K562 (cell line): ENCODE data around the gene SLC43A1. TPM values are rescaled to one million over a fixed set of nuclear protein-coding genes. Genes with fewer than 3 reads are reported as not detected.

Experiments
- ATAC-seq: fragments of 200-7000 bp; cut with Tn5 transposase; 3 replicates; pipeline ENCODE4 v1.9.1; 2020; ENCODE audit warnings: moderate library complexity
- BruUV-seq: library from RNA; stranded (reverse); fragments of 400-500 nt; replicated peaks from 2 replicates; lab custom pipeline; 2021; lab: Mats Ljungman, UMichigan
- CTCF ChIA-PET: fragments of 300-600 bp; formaldehyde crosslinking; extraction: SDS; loops from one replicate; lab custom pipeline; 2021; ENCODE audit warnings: low intra/inter-chr PET ratio; lab: Yijun Ruan, JAX
- POLR2A ChIA-PET: fragments of 300-600, 350-650 bp; sonication (Branson Sonifier 250); formaldehyde crosslinking; extraction: SDS; loops from one replicate; lab custom pipeline; 2021; ENCODE audit warnings: antibody characterized with exemption, inconsistent platforms; lab: Yijun Ruan, JAX
- DNase-seq, 4 experiments: peaks; one replicate each; pipeline versions ENCODE4 v3.0.0 to v3.0.0-alpha.2; 2011 to 2018; ENCODE audit warnings: low spot score in 3 of 4, mixed read lengths in 3 of 4; ENCODE audit errors: extremely low read depth in 1 of 4
- FAIRE-seq: peaks from 2 replicates; lab custom pipeline; 2011; peaks lifted over from hg19 to GRCh38; lab: Jason Lieb, UNC
- H2AFZ ChIP-seq: 2 replicates; pipeline ENCODE4 v1.6.0; 2011; ENCODE audit warnings: low read depth, low read length, control low read depth, inconsistent platforms
- H3K27ac ChIP-seq: fragments of 200-600 bp; 3 replicates; pipeline ENCODE4 v1.8.0; 2011; ENCODE audit warnings: low read depth, mild to moderate bottlenecking, control low read depth, inconsistent platforms, low read length, moderate library complexity, mixed read lengths; ENCODE audit errors: extremely low read depth
- H3K27me3 ChIP-seq, 2 experiments: fragments of 300-600 bp in 1 of 2; 2 replicates in 1 of 2; 3 replicates in 1 of 2; pipeline versions ENCODE4 v1.6.0 to v1.8.0; 2011; ENCODE audit warnings: inconsistent platforms in 2 of 2, low read length in 2 of 2, mild to moderate bottlenecking in 1 of 2, mixed read lengths in 1 of 2, moderate library complexity in 1 of 2; ENCODE audit not compliant: control insufficient read depth in 2 of 2, insufficient read depth in 2 of 2
- H3K36me3 ChIP-seq: fragments of 300-600 bp; 3 replicates; pipeline ENCODE4 v1.8.0; 2011; ENCODE audit warnings: mild to moderate bottlenecking, low read length, inconsistent platforms; ENCODE audit not compliant: control insufficient read depth, insufficient read depth
- H3K4me1 ChIP-seq, 2 experiments: fragments of 200-600 bp in 1 of 2; replicated peaks in 1 of 2; 2 replicates in 1 of 2; 3 replicates in 1 of 2; pipeline versions ENCODE4 v1.5.1 to v1.8.0; 2011; ENCODE audit warnings: inconsistent platforms in 2 of 2, low read length in 2 of 2, mild to moderate bottlenecking in 1 of 2, mixed read lengths in 1 of 2, moderate library complexity in 1 of 2; ENCODE audit not compliant: control insufficient read depth in 2 of 2, insufficient read depth in 2 of 2
- H3K4me2 ChIP-seq: 2 replicates; pipeline ENCODE4 v1.6.1; 2011; ENCODE audit warnings: low read length, control low read depth, inconsistent platforms, mixed read lengths; ENCODE audit not compliant: insufficient read depth
- H3K4me3 ChIP-seq: fragments of 200-600 bp; sonication (generic), shearing (Covaris generic); 2 replicates; pipeline ENCODE4 v1.5.1; 2016; ENCODE audit warnings: control low read depth, inconsistent platforms
- H3K79me2 ChIP-seq: fragments of 200-600 bp; 3 replicates; pipeline ENCODE4 v1.8.0; 2011; ENCODE audit warnings: low read length, inconsistent platforms; ENCODE audit not compliant: control insufficient read depth, insufficient read depth
- H3K9ac ChIP-seq, 2 experiments: 2 replicates each; pipeline versions ENCODE4 v1.6.0 to v1.6.1; 2011; ENCODE audit warnings: low read depth in 2 of 2, low read length in 2 of 2, control low read depth in 1 of 2, inconsistent platforms in 1 of 2, mild to moderate bottlenecking in 1 of 2, mixed read lengths in 1 of 2; ENCODE audit not compliant: insufficient read depth in 1 of 2
- H3K9me1 ChIP-seq: one replicate; pipeline ENCODE4 v1.6.0; 2011; ENCODE audit warnings: inconsistent platforms, mild to moderate bottlenecking, low read length, moderate library complexity; ENCODE audit not compliant: control insufficient read depth, insufficient read depth
- H3K9me3 ChIP-seq: replicated peaks from 2 replicates; pipeline ENCODE4 v1.5.1; 2011; ENCODE audit warnings: low read depth, low read length, inconsistent platforms; ENCODE audit not compliant: control insufficient read depth, insufficient read depth
- H4K20me1 ChIP-seq: replicated peaks from 2 replicates; pipeline ENCODE4 v1.6.1; 2011; ENCODE audit warnings: low read length, inconsistent platforms, mixed read lengths; ENCODE audit not compliant: control insufficient read depth, insufficient read depth
- ASH1L ChIP-seq: fragments of 450-650 bp; IDR thresholded peaks from 2 replicates; pipeline ENCODE4 v1.6.1; 2018; ENCODE audit warnings: borderline replicate concordance, mild to moderate bottlenecking, low read depth; ENCODE audit not compliant: partially characterized antibody
- EWSR1 ChIP-seq: fragments of 450-650 bp; IDR thresholded peaks from 2 replicates; pipeline ENCODE4 v1.6.1; 2018; ENCODE audit warnings: borderline replicate concordance, mild to moderate bottlenecking, low read depth, moderate library complexity; ENCODE audit not compliant: partially characterized antibody
- GABPB1 ChIP-seq: sonication (generic); formaldehyde crosslinking; IDR thresholded peaks from 2 replicates; pipeline ENCODE4 v1.8.0; 2022; ENCODE audit warnings: mild to moderate bottlenecking, missing genetic modification reagents
- GMEB1 ChIP-seq: fragments of 250-450 bp; sonication (Bioruptor Pico); IDR thresholded peaks from 2 replicates; pipeline ENCODE4 v1.4.0; 2020; ENCODE audit warnings: mild to moderate bottlenecking
- HDAC2 ChIP-seq: fragments of 450-650 bp; IDR thresholded peaks from 2 replicates; pipeline ENCODE4 v1.6.1; 2016; ENCODE audit warnings: mild to moderate bottlenecking
- KHSRP ChIP-seq: fragments of 450-650 bp; IDR thresholded peaks from 2 replicates; pipeline ENCODE4 v1.6.1; 2017
- POLR3A ChIP-seq: IDR thresholded peaks from 2 replicates; pipeline ENCODE4 v1.6.1; 2011; ENCODE audit warnings: borderline replicate concordance, mild to moderate bottlenecking, moderate library complexity; ENCODE audit not compliant: insufficient read length, insufficient read depth; ENCODE audit errors: extremely low read depth
- SREBF1 ChIP-seq: fragments of 150-350 bp; IDR thresholded peaks from 2 replicates; pipeline ENCODE4 v1.6.1; 2014; ENCODE audit warnings: antibody characterized with exemption, low read depth, low read length, borderline replicate concordance
- STAG1 ChIP-seq: sonication (generic); formaldehyde crosslinking; IDR thresholded peaks from 2 replicates; pipeline ENCODE4 v1.5.0; 2020; ENCODE audit warnings: missing genetic modification reagents, borderline replicate concordance
- TFAM ChIP-seq: fragments of 250-450 bp; sonication (Bioruptor Pico); conservative IDR thresholded peaks from 2 replicates; pipeline ENCODE4 v1.5.0; 2021; ENCODE audit warnings: mild to moderate bottlenecking, moderate library complexity
- TFAP4 ChIP-seq: sonication (generic); formaldehyde crosslinking; IDR thresholded peaks from 2 replicates; pipeline ENCODE4 v1.8.0; 2022; ENCODE audit warnings: missing genetic modification reagents, mild to moderate bottlenecking, moderate library complexity, borderline replicate concordance
- ZBTB5 ChIP-seq: fragments of 450-650 bp; IDR thresholded peaks from 2 replicates; pipeline ENCODE4 v1.6.1; 2017; ENCODE audit warnings: antibody characterized with exemption
- ZNF12 ChIP-seq: sonication (generic); formaldehyde crosslinking; IDR thresholded peaks from 2 replicates; pipeline ENCODE4 v1.4.0; 2020; ENCODE audit warnings: mild to moderate bottlenecking, missing genetic modification reagents
- ZNF232 ChIP-seq: sonication (generic); formaldehyde crosslinking; IDR thresholded peaks from 2 replicates; pipeline ENCODE4 v1.8.0; 2022; ENCODE audit warnings: mild to moderate bottlenecking, missing genetic modification reagents
- ZNF436 ChIP-seq: fragments of 250-450, 450-650 bp; sonication (Bioruptor Pico); formaldehyde crosslinking; IDR thresholded peaks from 2 replicates; pipeline ENCODE4 v1.7.0; 2020; ENCODE audit warnings: mild to moderate bottlenecking
- ZNF785 ChIP-seq: fragments of 250-450 bp; sonication (Bioruptor Pico); IDR thresholded peaks from 2 replicates; pipeline ENCODE4 v1.4.0; 2020; ENCODE audit warnings: mild to moderate bottlenecking
- WGBS: fragments of 100-300 bp; shearing (Covaris generic); methylation state at CpG from one replicate; pipeline ENCODE4 v1.1.6; 2016; ENCODE audit warnings: low coverage, mixed read lengths; ENCODE audit not compliant: insufficient coverage; ENCODE audit errors: missing lambda C conversion rate; 5-methylcytosine and 5-hydroxymethylcytosine counted together
- in situ Hi-C: fragments of 300-500 bp; cut with MboI; formaldehyde crosslinking; loops from 4 replicates; pipeline ENCODE4 v1.15.0; 2018; ENCODE audit warnings: inconsistent platforms, mixed read lengths
- intact Hi-C: fragments of 100-400 bp; cut with micrococcal nuclease; formaldehyde crosslinking; loops from 2 replicates; pipeline ENCODE4 v1.14.2; 2022
- polyA plus RNA-seq, 8 experiments: library from polyadenylated mRNA; depleted of rRNA in 4 of 8; stranded (reverse) in 5 of 8; unstranded in 3 of 8; fragments of >200 nt; fragmentation: Nextera tagmentation in 2 of 8; fragmentation: Illumina TruSeq in 1 of 8; extraction: Ambion mirVana in 2 of 8; extraction: Trizol in 1 of 8; gene quantifications; 2 replicates each; pipeline versions ENCODE4 v1.2.1 to v1.2.3, GENCODE V29; 2011 to 2014; ENCODE audit warnings: inconsistent platforms in 1 of 8, missing spikeins in 1 of 8
- total RNA-seq, 7 experiments: library from RNA; depleted of rRNA in 6 of 7; stranded (reverse); fragments of >200 nt in 6 of 7; fragmentation: Illumina TruSeq in 2 of 7; extraction: Trizol in 2 of 7; gene quantifications; 2 replicates each; pipeline versions ENCODE4 v1.2.1 to v1.2.3, GENCODE V29; 2011 to 2021; ENCODE audit warnings: low replicate concordance in 1 of 7

The SLC43A1 gene
- total and polyA plus RNA-seq, 9 of the 15 experiments (the other 6 are each of a cell fraction or from before 2014, with no cell fraction given), result 2.6 to 41.8 (median 24.6) TPM

- H3K4me2 ChIP-seq, result no peak overlapping the region
These were observed 13.1 kb downstream of the SLC43A1 start for GRCh38 chr11:57502376-57502775.

More at GRCh38 chr11:57502376-57502775, 13.1 kb downstream of the SLC43A1 start:
- CTCF ChIA-PET, result no interaction called here
- TF ChIP-seq ZNF785 (no peak), ASH1L (no peak), SREBF1 (no peak), KHSRP (no peak), ZNF12 (CRISPR knock-in tag) (no peak), ZBTB5 (no peak), TFAP4 (CRISPR knock-in tag) (no peak), GMEB1 (no peak), GABPB1 (CRISPR knock-in tag) (no peak), HDAC2 (no peak), POLR3A (no peak), EWSR1 (no peak), ZNF232 (CRISPR knock-in tag) (no peak), ZNF436 (CRISPR knock-in tag) (no peak), STAG1 (CRISPR knock-in tag) (no peak), TFAM (CRISPR knock-in tag) (no peak)
- TF ChIP-seq, all 486 proteins: peak for 0
- intact Hi-C loops, result no loop called here
- no peak for ATAC-seq
- H3K9me3 ChIP-seq, result no peaks in the 10 kb centered on the region
- H3K36me3 ChIP-seq, result peaks cover 71% of the 10 kb centered on the region
- H2AFZ ChIP-seq, result no peak overlapping the region
- H3K4me3 ChIP-seq, result no peak overlapping the region
- no peak overlapping the region for H3K9ac ChIP-seq
- H3K4me1 ChIP-seq, result peaks cover 16 to 26% of the 10 kb centered on the region in 2 experiments
- no TSS peak for BruUV-seq
- in situ Hi-C loops, result no loop called here
- POLR2A ChIA-PET, result interaction anchor here (1.1 to 4.5 kb wide), 5 partner anchors 9 to 28 kb away, joined by 3 to 25 read pairs (median 6); partner anchors contain the start of gene SLC43A1
- peaks cover 13% of the 10 kb centered on the region; the same call in 2 of the 3 replicates for H3K79me2 ChIP-seq
- H4K20me1 ChIP-seq, result peaks cover 24% of the 10 kb centered on the region
- H3K9me1 ChIP-seq, result no peaks in the 10 kb centered on the region
- no peak for DNase-seq
- FAIRE-seq, result no peak
- no peaks in the 10 kb centered on the region for H3K27me3 ChIP-seq
- H3K27ac ChIP-seq, result no peak overlapping the region
- WGBS, result 82% methylated on average over 3 of the region's 3 CpGs
